ENCODE measurements around the gene IGFALS.
"Not testable (repeated sequence)": the region's sequence is repeated elsewhere in the genome, so short reads cannot be mapped to it uniquely, and the experiment has no call there.

Gene IGFALS

GRCh38 chr16:1817716-1818115 is 24.2 kb upstream of the IGFALS start:
- no peak for DNase-seq

- DNase-seq, result no peak
These were observed 23.7 kb upstream of the IGFALS start for GRCh38 chr16:1817276-1817589.

- no peak for DNase-seq
These were observed 23.1 kb upstream of the IGFALS start for GRCh38 chr16:1816396-1817275.

- DNase-seq, result no peak
These were observed 22.0 kb upstream of the IGFALS start for GRCh38 chr16:1815461-1815860.

GRCh38 chr16:1812732-1813163 is 19.2 kb upstream of the IGFALS start:
- peak; percentile 37 for DNase-seq

- no peak for DNase-seq
These were observed 17.0 kb upstream of the IGFALS start for GRCh38 chr16:1810536-1810935.

- no peak for DNase-seq
These were observed 16.6 kb upstream of the IGFALS start for GRCh38 chr16:1810106-1810505.

GRCh38 chr16:1809281-1809801 is 15.8 kb upstream of the IGFALS start:
- DNase-seq, result no peak

- no peak for DNase-seq
These were observed 15.2 kb upstream of the IGFALS start for GRCh38 chr16:1808691-1809090.

GRCh38 chr16:1807626-1808025 is 14.1 kb upstream of the IGFALS start:
- no peak for DNase-seq

- DNase-seq, result no peak
These were observed 7.2 kb upstream of the IGFALS start for GRCh38 chr16:1800701-1801100.

- not testable (repeated sequence) for DNase-seq
These were observed 5.8 kb upstream of the IGFALS start for GRCh38 chr16:1799263-1799662.

GRCh38 chr16:1794908-1795666 is 1.6 kb upstream of the IGFALS start:
- DNase-seq, result no peak

GRCh38 chr16:1794221-1794871 is 841 bp upstream of the IGFALS start:
- no peak for DNase-seq

GRCh38 chr16:1792836-1793577 is 498 bp downstream of the IGFALS start:
- no peak for DNase-seq

- no peak for DNase-seq
These were observed 1.3 kb downstream of the IGFALS start for GRCh38 chr16:1791943-1792812.

GRCh38 chr16:1791256-1791942 is 2.1 kb downstream of the IGFALS start:
- DNase-seq, result no peak

GRCh38 chr16:1790611-1791255 is 2.8 kb downstream of the IGFALS start:
- DNase-seq, result no peak

- DNase-seq, result no peak
These were observed 3.3 kb downstream of the IGFALS start for GRCh38 chr16:1790261-1790610.

GRCh38 chr16:1789643-1790045 is 3.9 kb downstream of the IGFALS start:
- no peak for DNase-seq

GRCh38 chr16:1788708-1789100 is 4.8 kb downstream of the IGFALS start:
- no peak for DNase-seq

Data from CD4-positive, alpha-beta T cell treated with Interleukin-21 for 1 hour (primary cell).